Activated CD8-positive, alpha-beta memory T cell treated with anti-CD3 and anti-CD28 coated beads, Interleukin-2, amount 50 U/mL, for 1 hour (primary cell): ENCODE measurements around the gene BBS9.

ENCODE experiments used
- DNase-seq: peaks from one replicate; pipeline ENCODE4 v3.0.0-alpha.2; 2020; ENCODE audit errors: extremely low read depth

The BBS9 gene

DNA sequence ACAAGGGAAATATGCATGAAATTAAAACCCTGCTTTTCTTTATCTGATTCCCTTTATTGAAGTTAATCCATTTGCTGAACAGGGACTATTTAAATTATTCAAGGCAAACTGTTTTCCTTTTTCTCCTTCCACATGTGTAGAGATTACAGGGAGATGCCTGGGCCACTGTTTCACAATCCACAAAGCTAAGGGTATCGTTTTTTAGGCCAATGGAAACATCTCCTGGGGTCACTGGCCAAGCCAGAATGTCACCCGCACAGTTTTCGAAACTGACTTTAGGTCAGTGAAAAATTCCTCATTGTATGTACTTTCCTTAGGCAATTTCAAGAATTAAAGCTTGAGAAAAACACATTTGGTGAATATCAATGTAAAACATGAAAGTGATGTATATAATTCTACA, 516.8 kb downstream of the BBS9 start:
- DNase-seq: no peak

- DNase-seq: no peak
These were observed 517.6 kb downstream of the BBS9 start for GRCh38 chr7:33646891-33647391.

DNA sequence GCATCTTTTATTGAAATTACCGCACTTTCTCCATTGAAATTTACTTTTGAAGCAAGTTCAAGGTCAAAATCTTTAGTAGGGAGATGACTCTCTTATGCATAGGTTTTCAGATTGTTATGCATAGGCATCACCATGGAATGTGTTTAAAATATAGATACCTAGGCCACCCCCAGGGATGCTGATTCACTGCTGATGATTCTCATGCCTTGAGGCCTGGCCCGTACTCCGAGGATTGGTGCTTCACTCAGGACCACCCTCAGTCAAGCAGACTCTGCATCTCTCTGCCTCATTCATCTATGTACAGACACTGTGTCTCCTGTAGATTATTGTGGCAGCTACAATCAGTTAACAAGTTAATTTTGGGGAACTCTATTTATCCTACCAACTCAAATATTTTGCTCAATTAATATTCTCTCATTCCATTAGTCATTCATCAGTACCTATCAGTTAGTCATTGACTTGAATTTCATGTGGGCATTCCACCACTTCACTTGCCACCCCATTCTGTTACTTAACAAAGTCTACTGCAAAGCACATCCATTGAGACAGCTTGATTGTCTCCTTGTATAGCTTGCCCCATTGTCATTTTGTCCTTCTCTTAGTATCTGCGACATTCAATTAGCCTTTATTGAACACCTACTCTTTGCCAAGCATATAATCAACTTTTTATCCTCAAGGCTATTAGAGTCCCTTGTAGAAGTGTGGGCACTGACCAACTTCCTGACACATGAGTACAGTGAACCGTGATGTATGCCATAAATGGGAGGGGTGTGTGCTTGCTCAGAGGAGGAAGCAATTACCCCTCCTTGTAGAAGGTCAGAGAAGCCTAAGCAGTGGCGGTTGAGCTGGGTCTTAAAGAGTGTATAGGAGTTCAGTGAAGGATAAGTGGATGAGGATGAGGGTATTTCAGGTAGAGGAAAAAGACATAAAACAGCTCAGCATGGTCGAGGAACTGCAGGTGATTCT, 520.4 kb downstream of the BBS9 start:
- no peak for DNase-seq

DNA sequence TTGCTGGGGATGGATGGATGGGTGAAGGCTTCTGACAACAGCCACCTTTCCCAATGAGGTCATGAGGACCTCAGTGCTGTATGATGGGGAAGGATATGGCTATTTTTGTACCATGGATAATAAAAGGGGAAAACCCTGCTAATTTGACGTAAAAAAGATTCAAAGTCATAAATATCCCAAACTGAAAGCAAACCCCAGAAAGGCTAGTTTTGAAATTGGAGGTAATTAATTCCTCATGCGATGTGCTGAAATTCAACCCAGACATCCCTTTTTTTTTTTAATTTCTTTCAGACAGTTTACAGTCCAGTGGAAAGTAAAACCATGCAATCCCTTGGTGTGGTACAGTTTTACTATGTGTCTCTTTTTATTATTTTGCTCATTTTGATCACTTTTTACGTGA, 521.5 kb downstream of the BBS9 start:
- no peak for DNase-seq

DNA sequence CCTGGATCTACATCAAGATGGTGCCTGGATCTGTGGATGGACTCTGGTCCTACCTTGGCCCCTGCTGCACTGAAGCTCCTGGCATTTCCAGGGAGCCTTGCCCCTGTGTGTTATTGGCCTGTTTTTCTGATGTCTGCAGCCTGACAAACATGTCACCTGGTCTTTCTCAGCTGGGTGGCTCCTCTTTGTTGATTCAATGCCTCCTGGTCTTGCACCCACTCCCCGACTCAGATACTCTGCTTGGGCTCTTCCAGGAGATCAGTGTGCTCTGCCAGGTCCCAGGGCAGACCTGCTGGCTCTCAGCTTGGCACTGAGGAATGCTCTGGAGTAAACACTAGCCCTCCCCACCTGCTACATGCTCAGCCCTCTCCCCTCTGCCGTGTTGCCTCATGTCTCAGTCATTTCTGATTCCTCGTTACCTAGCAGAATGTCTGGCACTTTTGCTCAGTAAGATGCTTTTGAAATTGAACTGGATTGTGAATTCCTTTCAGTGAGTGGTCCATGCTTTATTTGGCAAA, 522.7 kb downstream of the BBS9 start:
- no peak for DNase-seq

DNA sequence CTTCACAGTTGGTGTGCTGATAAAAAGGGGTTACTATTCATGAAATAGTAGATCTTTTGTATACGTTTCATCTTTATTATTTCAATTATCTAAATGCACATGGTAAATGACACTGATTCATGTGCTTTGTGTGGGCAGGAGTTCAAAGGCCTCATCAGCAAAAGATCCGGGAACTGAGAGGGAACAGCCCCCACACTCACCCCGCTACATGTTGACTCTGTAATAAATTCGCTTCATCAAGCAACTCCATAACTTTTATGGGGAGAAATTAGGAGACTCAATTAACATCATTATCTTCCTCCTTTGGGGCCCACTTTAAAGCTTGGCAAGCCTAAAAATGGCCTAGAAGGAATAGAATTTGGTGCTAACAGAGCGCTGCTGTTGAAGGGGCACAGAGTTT, 525.3 kb downstream of the BBS9 start:
- no peak for DNase-seq
